DMS 273 treated with DMSO at 0.1 percent for 48 hours (cell line): ENCODE measurements around the gene WFS1.

ENCODE experiments used
- DNase-seq: peaks from one replicate; lab custom pipeline; 2025; lab: John Stamatoyannopoulos, UW

The WFS1 gene

DNA sequence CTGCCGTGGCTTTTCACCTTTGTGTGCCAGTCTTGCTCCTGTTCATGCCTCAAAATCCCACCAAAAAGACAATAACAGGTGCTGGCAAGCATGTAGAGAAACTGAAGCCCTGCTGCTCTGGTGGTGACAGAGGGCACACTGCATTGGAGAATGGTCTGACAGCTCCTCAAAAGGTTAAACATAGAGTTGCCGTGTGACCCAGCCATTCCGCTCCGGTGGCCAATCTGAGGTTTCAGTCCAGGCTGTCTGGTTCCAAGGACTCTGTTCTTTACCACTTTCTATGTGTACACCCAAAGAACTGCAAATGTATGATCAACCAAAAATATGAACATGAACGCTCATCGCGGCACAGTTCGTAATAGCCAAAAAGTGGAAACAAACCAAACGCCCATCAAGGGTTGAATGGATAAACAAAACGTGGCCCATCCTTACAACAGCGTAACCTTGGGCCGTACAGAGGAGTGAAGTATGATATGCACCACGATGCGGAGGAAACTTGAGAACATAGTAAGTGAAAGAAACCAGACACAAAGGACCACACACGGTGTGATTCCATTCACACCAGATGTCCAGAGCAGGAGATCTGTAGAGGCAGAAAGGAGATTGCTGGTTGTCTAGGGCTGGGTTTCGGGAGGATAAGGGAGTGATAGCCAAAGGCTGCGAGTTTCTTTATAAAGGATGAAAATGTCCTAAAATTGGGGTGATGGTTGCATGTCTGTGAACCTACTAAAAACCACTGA, 33.6 kb upstream of the WFS1 start:
- no peak for DNase-seq

DNA sequence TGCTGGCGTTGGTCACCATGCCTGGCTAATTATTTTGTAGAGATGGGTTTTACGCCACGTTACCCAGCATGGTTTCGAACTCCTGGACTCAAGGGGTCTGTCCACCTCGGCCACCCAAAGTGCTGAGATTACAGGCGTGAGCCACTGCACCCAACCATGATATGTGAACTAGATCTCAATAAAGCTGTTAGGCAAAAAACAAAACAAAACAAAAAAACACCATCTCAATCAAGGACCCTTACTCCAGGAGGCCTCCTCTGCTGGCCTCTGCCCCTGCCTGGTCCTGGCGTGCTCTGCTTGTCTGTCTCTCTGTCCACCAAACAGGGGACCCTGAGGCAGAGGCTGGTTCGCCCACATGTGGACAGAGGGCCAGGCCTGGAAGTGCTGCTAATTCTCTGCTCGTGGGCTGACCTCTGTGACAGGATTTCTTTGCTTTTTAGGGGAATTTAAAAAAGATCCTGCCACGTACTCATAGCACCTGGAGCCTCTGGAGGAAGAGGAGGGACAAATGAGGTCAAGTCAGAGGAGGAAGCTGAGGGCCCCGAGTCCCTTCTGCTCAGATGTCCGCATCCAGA, 32.7 kb upstream of the WFS1 start:
- DNase-seq: no peak

DNA sequence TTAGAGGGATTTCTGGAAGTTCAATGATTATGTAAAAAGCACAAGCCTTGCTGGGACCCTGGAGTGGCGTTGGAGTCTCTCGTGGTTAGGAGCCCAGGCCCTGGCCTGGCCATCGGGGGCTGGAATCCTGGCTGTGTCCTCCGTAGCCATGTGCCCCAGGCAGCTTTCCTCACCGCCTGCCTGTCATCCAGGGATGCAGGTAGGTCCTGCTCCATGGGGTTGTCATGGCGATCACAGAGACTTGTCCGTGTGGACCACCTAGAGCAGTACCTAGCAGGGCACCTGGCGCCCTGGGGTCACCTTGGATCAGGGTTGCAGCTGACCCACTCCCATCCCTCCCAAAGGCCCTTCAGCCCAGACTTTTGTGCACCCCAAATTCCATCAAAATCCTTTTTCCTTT, 30.2 kb upstream of the WFS1 start:
- DNase-seq: no peak

DNA sequence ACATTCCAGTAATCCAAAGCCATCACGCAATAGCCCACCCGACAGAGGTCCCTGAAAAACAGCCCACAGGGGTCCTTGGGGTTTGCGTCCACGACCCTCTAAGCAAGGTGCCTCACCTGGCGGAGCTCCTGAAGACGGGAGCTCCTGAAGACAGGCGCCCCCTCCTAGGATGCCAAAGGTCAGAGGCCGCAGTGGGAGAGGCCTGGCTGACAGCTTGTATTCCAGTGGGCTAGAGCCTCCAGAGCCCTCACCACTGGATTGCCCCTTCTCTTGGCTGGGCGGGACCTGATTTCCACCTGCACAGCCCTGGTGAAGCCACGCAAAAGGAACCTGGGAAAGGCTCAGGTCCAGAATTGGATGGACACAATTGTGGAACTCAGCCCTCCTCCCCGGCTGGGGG, 29.7 kb upstream of the WFS1 start:
- DNase-seq: no peak

DNA sequence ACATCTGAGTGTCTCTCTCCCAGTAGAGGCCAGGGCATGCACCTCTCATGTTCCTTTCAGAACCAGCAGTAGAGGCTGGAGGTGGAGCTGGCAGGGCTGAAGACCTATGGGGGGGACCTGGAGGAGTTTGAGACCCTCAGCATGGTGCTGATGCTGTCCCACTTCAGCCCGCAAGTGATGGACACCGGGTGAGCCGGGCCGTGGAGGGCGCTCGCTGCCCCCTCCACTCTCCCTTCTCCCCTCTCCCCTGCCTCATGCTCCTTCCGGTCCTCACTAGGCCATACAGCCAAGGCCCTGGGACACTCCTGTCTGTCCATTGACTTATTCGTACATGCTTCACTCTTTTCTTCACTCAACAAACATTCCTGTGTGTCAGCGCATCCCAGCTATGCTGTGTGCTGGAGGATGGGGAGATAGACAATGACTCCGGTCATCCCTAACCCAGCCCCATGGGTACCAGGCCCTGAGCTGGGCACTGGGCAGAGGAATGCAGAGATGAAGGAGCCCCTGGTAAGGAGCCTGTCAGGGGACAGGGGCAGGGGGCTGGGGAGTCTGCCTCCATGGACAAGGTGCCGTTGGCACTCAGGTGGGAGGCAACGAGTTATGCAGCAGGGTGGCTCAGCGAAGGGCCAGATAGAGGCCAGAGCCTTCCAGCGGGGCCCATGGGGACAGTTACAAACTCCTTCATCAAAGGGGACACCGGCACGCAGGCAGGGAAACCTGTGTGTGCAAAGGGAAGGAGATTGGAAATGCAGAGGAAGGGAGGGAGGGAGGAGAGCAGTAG, 28.4 kb upstream of the WFS1 start:
- no peak for DNase-seq

DNA sequence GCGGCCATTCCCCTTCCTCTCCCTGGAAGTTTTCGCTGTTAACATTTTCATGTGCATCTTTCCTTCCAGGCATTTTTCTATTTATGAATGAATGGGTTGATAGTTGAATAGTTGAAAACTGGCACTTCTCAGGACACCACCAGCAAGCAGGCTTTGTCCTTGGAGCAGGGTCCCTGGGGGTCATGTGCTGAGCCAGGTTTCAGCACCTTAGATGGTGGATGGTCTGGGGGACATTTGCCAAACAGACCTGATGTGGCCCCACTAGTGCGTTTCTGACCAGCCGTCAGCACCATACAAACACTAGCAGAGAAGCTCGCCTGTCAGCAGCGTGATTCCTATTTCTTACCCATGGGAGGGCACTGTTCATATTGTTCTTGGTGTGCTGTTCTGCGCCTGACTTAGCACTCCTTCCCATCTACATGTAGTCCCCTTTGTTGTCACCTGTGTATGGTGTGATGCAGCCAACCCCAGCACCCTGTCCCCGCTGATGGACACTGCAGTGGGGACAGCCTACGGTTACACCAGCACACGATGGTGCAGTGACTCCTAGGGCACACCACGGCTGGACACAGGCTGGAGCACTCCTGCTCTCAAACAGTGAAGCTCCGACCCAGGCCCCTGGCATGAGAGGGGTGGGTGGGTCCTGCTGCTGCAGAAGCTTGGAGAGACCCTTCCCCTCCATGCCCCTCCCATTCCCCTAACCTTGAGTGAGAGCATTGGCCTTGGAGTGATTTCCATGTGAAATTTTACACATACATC, 27.2 kb upstream of the WFS1 start:
- no peak for DNase-seq

DNA sequence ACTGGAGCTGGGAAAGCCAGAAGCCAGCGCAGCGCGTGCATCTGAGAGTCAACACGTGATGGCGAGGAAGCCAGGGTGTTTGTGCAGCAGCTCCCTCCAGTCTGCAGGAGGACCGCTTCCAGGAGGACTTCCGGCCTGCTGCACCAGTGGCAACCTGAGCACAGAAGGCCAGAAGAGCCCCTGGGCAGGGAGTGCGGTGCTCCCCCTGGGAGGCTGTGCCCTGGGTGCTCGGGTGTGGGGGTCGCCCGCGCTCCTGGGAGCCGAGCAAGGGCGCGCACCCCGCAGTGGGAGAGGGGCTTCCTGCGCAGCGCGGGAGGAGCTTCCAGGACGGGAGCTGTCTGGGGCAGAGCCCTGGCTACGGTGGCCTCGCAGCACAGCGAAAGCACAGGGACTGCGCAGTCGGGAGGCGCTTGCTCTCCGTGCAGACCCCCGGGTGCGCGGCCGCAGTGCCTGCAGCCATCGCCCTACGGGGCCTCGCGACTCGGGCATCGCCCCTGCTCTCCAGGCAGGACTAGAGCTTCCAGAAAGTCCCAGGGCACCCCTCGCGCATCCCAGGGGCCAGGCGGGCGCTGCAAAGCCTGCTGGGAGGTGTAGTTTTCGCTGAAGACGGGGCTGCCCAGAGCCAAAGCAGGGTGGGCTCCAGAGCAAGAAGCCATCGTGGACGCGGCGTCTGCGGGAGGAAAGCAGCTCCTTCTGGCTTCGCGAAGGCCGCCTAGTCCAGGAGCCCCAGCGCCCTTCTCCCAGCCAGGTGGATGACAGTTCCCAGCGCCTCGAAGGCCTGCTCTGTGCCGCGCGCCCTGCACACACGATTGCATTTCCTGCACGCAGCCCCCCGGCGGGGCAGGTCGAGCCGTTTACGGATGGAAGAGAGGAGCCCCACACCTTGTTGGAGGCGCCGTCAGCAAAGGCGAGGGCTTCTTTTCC, 24.1 kb upstream of the WFS1 start:
- DNase-seq: no peak

DNA sequence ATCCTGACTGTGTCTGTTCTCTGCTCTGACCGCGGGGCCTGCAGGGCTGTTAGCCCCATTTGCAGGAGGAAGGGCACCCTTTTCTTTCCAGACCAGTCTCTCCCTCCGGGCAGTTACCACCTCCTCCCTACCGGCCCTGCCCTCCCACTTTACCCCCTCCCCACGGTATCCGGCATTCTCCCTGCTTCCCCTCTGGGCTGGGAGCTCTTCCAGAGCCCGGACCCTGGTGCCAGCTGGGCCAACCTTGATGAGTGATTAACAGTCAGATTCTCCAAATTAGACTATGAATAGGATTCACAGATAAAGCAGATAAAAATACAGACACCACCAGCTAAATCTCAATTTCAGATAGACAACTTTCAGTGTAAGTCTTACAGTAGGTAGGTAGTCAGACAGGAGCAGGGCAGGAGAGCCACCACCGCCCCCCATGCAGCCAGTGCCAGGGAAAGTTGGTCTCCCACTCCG, 23.4 kb upstream of the WFS1 start:
- DNase-seq: no peak

DNA sequence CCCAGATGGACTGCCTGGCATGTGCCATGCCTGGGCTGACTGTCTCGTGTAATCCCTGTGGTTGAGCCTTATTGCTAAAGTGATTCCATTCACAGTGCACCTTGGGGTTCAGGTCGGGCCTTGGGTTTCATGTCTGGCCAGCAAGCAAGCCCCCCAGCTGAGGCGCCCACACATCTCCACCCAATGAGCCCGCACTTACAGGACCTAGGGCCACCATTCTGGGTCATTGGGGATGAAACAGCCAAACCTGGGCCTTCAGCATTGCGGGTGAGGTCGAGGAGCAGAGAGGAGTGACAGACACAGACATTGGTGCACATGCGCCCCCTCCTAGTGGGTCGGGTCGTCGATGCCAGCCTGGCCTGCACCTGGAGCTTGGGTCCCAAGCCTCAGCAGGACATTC, 21.3 kb upstream of the WFS1 start:
- DNase-seq: no peak

DNA sequence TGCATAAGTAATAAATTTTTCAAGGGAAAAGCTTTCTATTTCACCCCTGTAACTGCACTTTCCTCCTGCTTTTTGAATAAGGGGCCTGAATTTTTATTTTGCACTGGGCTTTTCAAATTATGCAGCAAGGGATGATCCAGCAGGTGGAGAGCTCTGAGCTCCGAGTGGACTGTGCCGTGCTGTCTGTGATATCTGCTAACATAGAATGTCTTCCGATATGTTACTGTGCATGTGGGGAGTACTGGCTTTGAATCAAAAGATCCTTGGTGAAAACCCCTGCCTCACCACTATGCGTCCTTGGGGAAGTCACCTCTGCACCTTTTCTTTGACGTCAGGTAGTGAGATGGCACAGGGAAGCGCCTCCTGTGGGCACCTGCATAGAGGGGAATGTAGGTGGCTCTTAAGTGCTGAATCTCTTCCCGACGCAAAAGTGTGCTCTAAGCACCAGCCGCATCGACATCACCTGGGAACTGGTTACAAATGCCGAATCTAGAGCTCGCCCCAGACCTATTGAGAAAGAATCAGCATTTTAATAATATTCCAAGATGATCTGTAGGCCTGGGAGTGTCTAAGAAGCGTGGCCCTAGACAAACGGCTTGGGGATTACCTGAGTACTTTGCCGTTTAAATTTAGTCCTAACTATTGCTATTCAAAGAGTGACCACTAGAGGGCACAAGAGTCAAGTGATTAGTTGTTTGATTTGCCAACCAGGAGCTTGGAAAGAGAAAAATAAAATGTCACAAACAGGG, 19.2 kb upstream of the WFS1 start:
- DNase-seq: no peak

DNA sequence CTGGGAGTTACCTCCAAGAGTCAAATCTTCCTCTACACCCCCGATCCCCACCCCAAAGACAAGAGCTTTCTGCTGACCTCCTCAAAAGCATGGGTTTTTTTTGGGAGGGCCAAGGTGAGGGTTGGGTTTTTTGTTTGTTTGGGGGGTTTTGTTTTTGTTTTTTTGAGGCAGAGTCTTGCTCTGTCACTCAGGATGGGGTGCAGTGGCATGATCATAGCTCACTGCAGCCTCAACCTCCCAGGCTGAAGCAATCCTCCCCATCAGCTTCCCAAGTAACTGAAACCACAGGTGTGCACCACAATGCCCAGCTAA, 18.7 kb upstream of the WFS1 start:
- no peak for DNase-seq

DNA sequence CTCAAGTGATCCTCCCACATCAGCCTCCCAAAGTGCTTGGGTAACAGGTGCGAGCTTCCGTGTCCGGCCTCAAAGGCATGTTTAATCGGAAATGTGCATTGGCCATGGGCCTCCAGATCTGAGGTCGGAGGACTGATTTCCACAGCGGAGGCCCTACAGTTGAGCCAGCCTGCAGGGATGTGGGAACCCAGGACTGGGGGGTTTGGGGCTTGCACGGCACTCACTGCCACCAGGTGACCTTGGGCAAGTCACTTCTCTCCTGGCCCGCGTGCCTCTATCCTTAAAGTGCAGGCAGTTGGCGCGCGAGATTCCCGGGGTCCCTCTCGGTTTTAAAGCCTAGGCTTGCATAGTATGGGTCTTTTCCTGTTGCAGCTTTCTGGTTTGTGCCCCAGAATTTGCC, 18.3 kb upstream of the WFS1 start:
- no peak for DNase-seq

DNA sequence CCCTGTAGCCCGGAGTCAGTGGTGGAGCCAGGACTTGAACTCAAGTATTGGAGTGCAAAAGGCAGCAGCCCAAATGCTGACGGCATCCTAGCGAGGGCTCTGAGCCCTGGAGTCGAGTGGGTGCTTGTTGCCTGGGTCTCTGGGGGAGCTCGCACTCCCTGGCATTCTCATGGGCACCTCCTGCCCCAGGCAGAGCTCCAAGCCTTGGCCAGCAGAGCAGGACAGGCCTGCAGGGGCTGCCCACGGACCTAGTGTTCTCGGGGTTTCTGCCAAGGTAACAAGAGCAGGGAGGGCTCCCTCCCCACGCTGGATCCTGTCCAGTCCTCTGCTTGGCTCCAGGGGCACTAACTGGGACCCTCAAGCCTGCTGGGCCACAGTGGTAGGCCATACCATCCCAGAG, 17.6 kb upstream of the WFS1 start:
- DNase-seq: no peak

DNA sequence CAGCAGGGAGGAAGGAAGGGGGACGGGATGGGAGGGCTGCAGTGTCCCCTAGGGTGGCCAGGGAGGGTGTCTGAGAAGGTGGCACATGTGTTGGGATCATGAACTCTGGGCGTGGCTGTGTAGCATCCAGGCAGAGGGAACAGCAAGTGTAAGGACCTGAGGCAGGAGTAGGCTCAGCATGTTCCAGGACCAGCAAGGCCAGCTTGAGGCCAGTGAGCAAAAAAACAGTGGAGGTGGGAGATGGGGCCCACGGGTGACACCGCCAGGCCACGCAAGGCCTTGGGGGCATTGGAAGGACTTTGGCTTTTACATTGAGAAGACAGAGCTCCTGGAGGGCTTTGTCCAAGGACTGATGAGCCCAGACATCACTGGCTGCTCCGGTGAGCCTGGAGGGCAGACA, 16.5 kb upstream of the WFS1 start:
- DNase-seq: no peak

DNA sequence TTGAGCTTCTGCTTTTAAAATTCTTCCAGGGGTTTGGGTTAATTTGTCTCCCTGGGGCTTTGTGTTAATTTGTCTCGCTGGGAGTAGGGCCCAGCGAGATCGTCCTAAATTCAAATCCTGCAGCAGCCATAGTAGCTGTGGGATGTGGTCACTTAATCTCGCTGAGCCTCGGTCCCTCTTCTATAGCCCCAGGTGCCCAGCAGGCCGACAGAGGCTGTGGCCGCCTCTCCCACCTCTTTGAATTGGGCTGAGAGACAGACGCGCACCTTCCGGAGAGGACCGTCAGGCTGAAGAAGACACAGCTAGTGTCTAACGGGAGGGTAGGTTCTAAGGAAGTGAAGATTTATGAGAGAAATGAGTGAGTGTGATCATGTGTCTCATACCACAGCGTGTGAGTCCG, 15.7 kb upstream of the WFS1 start:
- no peak for DNase-seq

DNA sequence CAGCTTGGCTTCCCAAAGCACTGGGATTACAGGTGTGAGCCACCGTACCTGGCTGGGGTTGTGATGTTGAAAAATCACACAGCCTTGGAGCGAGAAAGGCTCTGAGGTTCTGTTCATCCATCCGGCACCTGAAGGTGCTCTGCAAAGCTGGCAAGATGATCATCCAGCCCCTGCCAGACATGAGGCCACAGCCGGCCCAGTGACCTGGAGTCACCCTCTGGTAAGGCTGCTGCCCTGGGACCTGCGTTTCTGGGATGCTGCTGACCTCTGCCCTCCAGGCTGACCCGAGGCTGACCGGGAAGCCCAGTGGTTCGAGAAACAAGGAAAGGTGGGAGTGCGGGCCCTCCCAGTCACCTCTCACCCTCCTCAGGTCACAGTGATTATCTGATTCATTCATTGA, 13.5 kb upstream of the WFS1 start:
- no peak for DNase-seq

DNA sequence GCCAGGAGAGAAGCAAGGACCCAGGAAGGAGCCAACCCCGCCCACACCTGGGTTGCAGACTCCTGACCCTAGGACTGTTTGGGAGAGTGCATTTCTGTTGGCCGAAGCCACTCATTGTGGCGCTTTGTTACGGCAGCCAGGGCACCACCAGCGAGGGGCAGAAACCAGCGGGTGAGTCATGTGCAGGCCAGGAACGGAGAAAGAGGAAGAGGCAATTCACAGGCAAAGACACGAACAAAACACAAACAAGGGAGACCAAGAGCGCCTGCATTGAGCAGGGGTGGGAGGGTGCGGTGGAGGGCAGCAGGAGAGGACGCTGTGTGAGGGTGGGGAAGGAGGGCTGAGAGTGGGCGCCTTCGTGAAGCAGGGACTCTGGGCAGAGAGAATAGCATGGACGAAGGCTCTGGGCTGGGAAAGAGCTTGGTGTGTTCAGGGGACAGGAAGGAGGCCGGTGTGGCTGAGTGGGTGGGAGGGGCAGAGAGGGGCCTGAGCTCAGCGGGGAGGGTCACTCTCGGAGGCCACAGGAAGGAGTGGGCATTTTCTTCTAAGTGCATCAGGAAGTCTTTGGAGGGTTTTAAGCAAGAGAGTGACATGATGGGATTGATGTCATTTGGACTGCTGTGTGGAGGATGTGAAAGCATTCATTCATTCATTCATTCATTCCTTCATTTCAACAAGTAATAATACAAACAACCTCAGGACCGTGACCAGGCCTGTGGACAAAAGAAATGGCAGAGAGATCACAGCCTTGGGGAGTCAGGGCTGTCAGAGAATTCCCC, 12.2 kb upstream of the WFS1 start:
- DNase-seq: no peak

DNA sequence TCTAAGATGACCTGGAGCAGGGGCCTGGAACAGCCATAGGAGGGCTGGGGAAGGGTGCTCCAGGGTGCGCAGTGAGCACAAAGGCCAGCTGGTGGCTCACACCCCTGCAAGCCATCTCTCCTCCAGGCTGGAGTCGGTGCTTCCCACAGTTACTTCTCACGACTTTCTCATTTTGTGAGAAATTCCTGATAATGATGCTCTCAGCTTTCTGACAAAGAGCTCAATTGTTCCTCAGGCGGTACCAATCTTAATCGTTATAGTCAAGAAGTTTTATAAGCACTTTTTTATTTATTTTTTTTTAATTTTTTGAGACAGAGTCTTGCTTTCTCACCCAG, 11.7 kb upstream of the WFS1 start:
- no peak for DNase-seq

DNA sequence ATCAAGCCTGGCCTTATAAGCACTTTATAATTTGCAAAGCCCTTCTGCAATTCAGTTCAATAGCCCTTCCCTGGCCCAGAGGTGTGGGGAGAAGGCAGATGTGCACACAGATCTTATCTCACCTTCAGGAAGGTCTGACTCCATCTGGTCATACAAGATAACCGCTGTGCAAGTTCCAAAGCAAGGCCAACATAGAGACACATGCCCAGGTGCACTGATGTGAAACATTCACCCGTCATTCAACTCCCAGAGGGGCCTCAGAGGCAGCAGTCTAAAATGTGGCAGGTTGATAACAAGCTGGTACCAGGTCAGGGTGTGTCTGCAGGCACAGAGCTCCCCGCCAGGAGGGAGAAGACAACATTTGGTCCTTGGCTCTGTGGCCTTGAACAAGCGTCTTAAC, 10.9 kb upstream of the WFS1 start:
- DNase-seq: peak; percentile 75

DNA sequence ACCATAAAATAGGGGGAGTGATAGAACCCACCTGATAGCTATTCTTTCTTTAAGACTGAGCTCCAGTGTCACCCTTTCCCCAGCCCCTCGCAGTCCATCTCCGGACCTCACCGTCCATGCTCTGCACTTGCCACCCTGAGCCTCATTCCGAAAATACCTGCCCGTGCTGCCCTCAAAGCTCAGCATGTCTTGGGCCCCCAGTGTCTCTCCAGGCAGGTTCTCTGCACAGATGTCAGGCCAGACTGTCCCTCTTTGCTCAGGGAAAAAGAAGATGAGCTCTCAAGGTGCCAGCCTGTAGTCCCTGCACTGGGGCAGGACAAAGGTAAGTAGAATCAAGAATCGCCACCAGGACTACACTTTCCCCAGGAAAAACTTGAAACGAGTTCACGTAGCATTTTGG, 9.8 kb upstream of the WFS1 start:
- no peak for DNase-seq
